DND-41 (cell line): Measurements from ENCODE around the gene SH3BGRL3.
A peak's percentile ranks its signal among the peaks of the same experiment; 100 is the strongest.

Experiments used
- ATAC-seq: fragments of 200-7000 bp; cut with Tn5 transposase; 3 replicates; pipeline ENCODE4 v1.9.1; 2021; ENCODE audit warnings: low read depth; ENCODE audit not compliant: insufficient read depth
- DNase-seq: peaks from one replicate; pipeline ENCODE4 v3.0.0-alpha.2; 2020
- H2AFZ ChIP-seq: 2 replicates; pipeline ENCODE4 v1.6.0; 2012; ENCODE audit warnings: low read depth, low read length
- H3K27ac ChIP-seq: 2 replicates; pipeline ENCODE4 v1.5.1; 2012; ENCODE audit warnings: low read length, inconsistent platforms
- H3K27me3 ChIP-seq: fragments of 200-600 bp; sonication (generic); 2 replicates; pipeline ENCODE4 v1.6.0; 2012; ENCODE audit warnings: low read length, mild to moderate bottlenecking, inconsistent platforms; ENCODE audit not compliant: insufficient read depth, poor library complexity
- H3K36me3 ChIP-seq: 2 replicates; pipeline ENCODE4 v1.5.1; 2012; ENCODE audit warnings: low read length, inconsistent platforms; ENCODE audit not compliant: insufficient read depth
- H3K4me1 ChIP-seq: 2 replicates; pipeline ENCODE4 v1.5.1; 2012; ENCODE audit warnings: mild to moderate bottlenecking, low read length; ENCODE audit not compliant: insufficient read depth
- H3K4me2 ChIP-seq: 2 replicates; pipeline ENCODE4 v1.6.0; 2012; ENCODE audit warnings: mild to moderate bottlenecking, moderate library complexity, low read length, inconsistent platforms; ENCODE audit not compliant: insufficient read depth
- H3K4me3 ChIP-seq, 2 experiments: fragments of 200-600 bp in 1 of 2; shearing (Covaris generic) in 1 of 2; 2 replicates each; pipeline ENCODE4 v1.5.1; 2012 to 2016; ENCODE audit warnings: inconsistent platforms in 2 of 2, low read length in 2 of 2, mild to moderate bottlenecking in 2 of 2, low read depth in 1 of 2, moderate library complexity in 1 of 2
- H3K79me2 ChIP-seq: 2 replicates; pipeline ENCODE4 v1.6.0; 2012; ENCODE audit warnings: low read length, inconsistent platforms; ENCODE audit not compliant: insufficient read depth
- H3K9ac ChIP-seq: 2 replicates; pipeline ENCODE4 v1.6.0; 2012; ENCODE audit warnings: low read depth, mild to moderate bottlenecking, inconsistent platforms, low read length, moderate library complexity
- H3K9me3 ChIP-seq: 2 replicates; pipeline ENCODE4 v1.5.1; 2012; ENCODE audit warnings: low read length, moderate library complexity, mild to moderate bottlenecking, inconsistent platforms; ENCODE audit not compliant: insufficient read depth, severe bottlenecking
- H4K20me1 ChIP-seq: 2 replicates; pipeline ENCODE4 v1.6.0; 2012; ENCODE audit warnings: low read length; ENCODE audit not compliant: insufficient read depth
- EZH2 ChIP-seq: IDR thresholded peaks from 3 replicates; pipeline ENCODE4 v1.6.1; 2012; ENCODE audit warnings: borderline replicate concordance, low read depth, mild to moderate bottlenecking, moderate library complexity, low read length, inconsistent platforms; ENCODE audit not compliant: severe bottlenecking
- TF ChIP-seq, protein P1 (sequence below): IDR thresholded peaks from 2 replicates; pipeline ENCODE4 v1.5.1; 2012; ENCODE audit warnings: borderline replicate concordance, low read length, moderate library complexity, mild to moderate bottlenecking; ENCODE audit not compliant: poor library complexity, severe bottlenecking; ENCODE audit errors: extremely low read depth

Gene SH3BGRL3

DNA sequence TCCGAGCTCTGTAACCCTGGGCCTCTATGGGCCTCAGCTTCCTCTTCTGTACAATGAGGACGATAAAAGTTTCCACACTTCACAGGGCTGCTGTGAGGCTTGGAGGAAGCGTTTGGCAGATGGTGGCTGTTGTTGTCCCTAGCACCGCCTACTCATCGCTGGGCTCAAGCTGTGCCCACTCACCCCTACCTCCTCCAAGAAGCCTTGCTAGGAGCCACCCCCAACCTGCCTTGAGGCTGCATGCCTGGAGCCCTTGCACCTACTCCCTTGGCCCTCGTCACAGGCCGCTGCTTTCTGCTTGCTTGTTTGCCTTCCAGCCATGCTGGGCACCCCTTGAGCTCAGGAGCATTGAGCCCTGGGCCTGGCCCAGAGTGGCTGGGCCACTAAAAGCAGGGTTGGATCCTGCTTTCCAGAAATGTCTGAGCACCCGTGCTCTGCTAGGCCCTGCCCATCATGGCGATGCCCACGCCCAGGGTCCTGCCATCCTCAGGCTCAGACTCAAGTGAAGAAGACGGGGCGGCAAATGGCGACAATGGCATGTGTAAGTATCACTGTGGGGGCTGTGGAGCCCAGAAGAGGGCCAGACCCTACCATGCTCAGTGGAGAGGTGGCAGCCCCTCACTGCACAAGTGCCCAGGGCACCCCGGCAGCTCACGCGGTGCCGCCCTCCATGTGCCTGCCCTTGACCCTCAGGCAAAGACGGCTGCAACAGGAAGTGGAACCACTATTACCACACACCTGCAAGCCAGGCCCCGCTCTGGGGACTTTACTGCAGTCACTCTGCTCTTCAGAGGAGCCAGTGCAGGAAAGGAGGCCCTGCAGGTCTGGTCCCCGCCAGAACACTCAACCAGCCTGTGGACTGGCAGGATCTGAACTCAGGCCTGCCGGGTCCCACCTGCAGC is 9.5 kb downstream of the SH3BGRL3 start:
- Histone ChIP-seq H3K9ac (peak overlapping the region; percentile 45), H3K4me1 (peaks cover 77% of the 10 kb centered on the region), H3K27me3 (no peaks in the 10 kb centered on the region), H3K4me2 (peak overlapping the region; percentile 29), H2AFZ (no peak overlapping the region), H3K27ac (peak overlapping the region; percentile 93), H3K36me3 (peaks cover 7% of the 10 kb centered on the region; the same call in 1 of the 2 replicates), H3K4me3 (no peak overlapping the region; a peak in 1 of 4 replicates), H3K9me3 (no peaks in the 10 kb centered on the region), H3K79me2 (no peaks in the 10 kb centered on the region), H4K20me1 (no peaks in the 10 kb centered on the region)
- TF ChIP-seq, protein P1, sequence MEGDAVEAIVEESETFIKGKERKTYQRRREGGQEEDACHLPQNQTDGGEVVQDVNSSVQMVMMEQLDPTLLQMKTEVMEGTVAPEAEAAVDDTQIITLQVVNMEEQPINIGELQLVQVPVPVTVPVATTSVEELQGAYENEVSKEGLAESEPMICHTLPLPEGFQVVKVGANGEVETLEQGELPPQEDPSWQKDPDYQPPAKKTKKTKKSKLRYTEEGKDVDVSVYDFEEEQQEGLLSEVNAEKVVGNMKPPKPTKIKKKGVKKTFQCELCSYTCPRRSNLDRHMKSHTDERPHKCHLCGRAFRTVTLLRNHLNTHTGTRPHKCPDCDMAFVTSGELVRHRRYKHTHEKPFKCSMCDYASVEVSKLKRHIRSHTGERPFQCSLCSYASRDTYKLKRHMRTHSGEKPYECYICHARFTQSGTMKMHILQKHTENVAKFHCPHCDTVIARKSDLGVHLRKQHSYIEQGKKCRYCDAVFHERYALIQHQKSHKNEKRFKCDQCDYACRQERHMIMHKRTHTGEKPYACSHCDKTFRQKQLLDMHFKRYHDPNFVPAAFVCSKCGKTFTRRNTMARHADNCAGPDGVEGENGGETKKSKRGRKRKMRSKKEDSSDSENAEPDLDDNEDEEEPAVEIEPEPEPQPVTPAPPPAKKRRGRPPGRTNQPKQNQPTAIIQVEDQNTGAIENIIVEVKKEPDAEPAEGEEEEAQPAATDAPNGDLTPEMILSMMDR: no peak
- TF ChIP-seq EZH2: no peak
- ATAC-seq (peak; percentile 11; the same call in 2 of the 3 replicates), DNase-seq (peak; percentile 67)

DNA sequence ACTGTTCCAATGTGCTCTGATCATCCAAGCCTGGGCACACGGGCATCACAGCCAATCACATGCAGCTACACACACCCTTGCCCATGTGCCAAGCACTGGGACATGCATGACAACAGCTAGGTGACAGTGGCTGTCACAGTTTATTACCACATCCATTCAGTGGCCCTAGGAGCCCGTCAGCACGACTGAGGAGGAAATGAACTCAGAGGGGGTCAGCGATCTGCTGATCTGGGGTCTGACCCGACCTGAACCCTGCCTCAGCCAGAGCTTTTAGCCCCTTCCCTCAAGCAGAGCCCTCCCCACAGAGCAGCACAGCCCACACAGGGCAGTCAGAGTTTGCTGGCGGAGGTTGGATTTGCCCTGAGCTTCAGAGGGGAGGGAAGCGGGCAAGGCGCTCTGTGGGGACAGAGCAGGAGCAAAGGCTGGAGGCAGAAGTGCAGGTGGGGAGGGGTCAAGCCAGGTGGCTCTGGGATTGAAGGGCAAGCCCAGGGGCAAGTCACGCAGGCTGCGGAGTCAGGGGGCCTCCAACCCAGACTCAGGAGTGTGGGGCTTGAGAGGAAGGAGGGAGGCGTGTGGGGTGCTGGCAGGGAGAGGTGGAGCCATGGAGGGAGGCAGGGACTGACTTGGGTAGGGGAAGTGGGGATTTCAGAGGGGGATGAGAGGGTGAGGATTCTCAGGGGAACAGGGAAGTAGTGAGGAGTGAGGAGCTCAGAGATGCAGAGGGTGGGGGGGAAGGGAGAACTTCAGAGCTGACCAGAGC is 10.4 kb downstream of the SH3BGRL3 start:
- Histone ChIP-seq H3K36me3 (no peaks in the 10 kb centered on the region), H3K9ac (peak overlapping the region; percentile 45), H3K79me2 (no peaks in the 10 kb centered on the region), H4K20me1 (no peaks in the 10 kb centered on the region), H3K9me3 (no peaks in the 10 kb centered on the region), H3K27me3 (no peaks in the 10 kb centered on the region), H3K4me3 (no peak overlapping the region; a peak in 1 of 4 replicates), H3K4me1 (peaks cover 69% of the 10 kb centered on the region), H2AFZ (no peak overlapping the region), H3K4me2 (peak overlapping the region; percentile 3), H3K27ac (peak overlapping the region; percentile 93)
- no peak for TF ChIP-seq EZH2
- TF ChIP-seq, protein P1: no peak
- ATAC-seq (no peak), DNase-seq (no peak)

DNA sequence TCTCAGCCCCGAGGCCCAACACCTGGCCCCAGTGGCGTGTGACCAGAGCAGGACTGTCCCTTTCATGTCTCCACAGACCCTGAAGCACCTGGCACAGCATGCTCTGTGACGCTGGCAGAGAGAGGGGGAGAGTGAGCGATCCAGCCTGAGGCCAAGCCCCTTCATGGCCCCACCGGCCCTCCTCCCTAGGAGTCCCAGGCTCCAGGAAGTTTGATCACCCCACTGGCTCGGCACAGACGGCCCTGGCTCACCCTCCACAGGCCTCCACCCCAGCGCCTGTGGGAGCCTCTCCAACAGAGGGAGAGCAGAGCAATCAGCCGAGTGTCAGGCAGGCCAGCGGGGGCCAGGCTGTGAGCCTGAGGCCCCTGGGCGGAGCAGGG is 11.0 kb downstream of the SH3BGRL3 start:
- Histone ChIP-seq H3K79me2 (no peaks in the 10 kb centered on the region), H4K20me1 (no peaks in the 10 kb centered on the region), H3K4me2 (no peak overlapping the region), H3K4me3 (no peak overlapping the region), H3K27ac (peak overlapping the region; percentile 93), H2AFZ (no peak overlapping the region), H3K9me3 (no peaks in the 10 kb centered on the region), H3K4me1 (peaks cover 63% of the 10 kb centered on the region), H3K36me3 (no peaks in the 10 kb centered on the region), H3K27me3 (no peaks in the 10 kb centered on the region), H3K9ac (peak overlapping the region; percentile 45)
- no peak for TF ChIP-seq EZH2
- TF ChIP-seq, protein P1: no peak
- no peak for DNase-seq
- no peak for ATAC-seq
